Stimulated activated CD8-positive, alpha-beta memory T cell treated with anti-CD3 and anti-CD28 coated beads, Interleukin-15, amount 100 ng/mL, for 24 hours (primary cell): Measurements from ENCODE around the gene PPP2R5E.
"Not testable (repeated sequence)": the region's sequence is repeated elsewhere in the genome, so short reads cannot be mapped to it uniquely, and the experiment has no call there.

Experiments
- DNase-seq: peaks from one replicate; pipeline ENCODE4 v3.0.0-alpha.2; 2020; ENCODE audit warnings: low read depth

Gene PPP2R5E

DNA sequence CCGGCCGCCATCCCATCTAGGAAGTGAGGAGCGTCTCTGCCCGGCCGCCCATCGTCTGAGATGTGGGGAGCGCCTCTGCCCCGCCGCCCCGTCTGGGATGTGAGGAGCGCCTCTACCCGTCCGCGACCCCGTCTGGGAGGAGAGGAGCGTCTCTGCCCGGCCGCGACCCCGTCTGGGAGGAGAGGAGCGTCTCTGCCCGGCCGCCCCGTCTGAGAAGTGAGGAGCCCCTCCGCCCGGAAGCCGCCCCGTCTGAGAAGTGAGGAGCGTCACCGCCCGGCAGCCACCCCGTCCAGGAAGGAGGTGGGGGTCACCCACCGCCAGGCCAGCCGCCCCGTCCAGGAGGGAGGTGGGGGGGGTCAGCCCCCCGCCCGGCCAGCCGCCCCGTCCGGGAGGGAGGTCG lies 20.7 kb downstream of the PPP2R5E start:
- DNase-seq = not testable (repeated sequence)

DNA sequence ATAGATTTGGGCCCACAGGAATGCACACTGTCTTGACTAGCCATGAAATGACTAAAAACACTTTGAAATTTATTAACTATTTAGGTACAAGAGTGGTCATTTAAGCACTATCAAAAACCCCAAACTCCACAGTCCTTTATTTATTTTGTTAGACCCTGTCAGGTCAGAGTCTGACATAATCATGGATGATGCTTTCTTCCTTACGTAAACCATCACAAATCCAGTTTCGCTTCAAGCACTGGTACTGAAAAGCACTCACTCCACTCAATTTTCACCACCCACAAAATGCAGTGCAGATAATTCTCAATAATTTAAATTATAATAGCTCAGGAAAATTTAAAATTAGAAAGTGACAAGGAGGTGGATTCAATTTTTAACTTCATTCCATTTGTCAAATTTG lies 25.8 kb downstream of the PPP2R5E start:
- DNase-seq = no peak

- no peak for DNase-seq
Measured at GRCh38 chr14:63515240-63515639, 27.9 kb downstream of the PPP2R5E start.

DNA sequence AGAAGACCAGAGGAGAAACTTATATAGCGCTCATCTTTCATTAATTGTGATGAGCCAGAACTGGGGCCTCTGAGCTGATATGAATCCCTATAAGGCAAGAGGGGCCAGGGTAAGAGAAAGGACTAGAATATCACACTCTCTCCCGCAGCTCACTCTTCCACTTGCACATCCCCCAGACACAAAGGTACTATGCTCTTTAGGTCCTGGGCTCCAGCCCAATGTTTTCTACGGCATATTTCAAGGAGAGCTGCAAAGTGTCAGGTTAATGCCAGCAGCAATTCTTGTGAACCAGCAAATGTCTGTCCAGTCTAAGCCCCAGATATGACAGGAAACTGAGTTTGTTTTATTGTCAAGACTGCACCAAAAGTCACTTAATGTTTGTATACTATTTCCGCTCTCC lies 29.4 kb downstream of the PPP2R5E start:
- no peak for DNase-seq

DNA sequence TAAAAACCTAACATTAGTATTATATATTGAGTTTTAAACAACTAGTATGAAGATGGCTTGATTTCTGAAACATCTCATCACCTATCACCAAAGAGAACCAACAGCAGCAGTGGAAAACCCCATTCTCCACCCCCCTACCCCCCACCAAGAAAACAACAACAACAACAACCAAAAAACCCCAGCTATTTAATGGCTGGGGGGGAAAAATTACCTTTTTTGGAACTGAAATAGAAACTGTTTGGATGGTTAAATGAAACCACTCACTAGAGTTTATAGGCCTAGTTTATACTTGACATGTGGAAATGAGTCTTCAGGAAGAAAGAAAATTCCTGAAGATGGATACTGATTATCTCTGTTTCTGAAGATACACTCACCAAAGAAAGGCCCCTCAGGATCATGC lies 30.3 kb downstream of the PPP2R5E start:
- DNase-seq = no peak

DNA sequence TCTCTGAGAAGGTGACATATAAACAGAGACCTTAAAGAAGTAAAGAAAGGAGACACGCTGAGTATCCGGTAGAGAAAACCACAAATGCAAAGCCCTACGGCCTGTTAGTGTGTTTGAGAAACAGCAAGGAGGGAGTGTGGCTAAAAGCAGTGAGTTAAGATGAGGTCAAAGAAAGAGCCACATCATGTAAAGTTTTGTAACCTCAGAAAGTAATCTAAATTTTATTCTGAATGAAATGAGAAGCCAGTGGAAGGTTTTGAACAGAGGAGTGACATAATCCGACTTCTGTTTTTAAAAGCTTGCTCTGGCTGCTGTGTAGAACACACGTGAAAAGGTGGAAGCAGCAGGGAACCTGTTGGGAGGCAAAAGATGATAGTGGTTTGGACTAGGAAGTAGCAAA lies 32.6 kb downstream of the PPP2R5E start:
- DNase-seq = no peak

- DNase-seq = no peak
Measured at GRCh38 chr14:63508033-63508432, 35.1 kb downstream of the PPP2R5E start.

GRCh38 chr14:63504648-63505047 lies 38.5 kb downstream of the PPP2R5E start:
- DNase-seq = no peak

GRCh38 chr14:63501429-63501828 lies 41.7 kb downstream of the PPP2R5E start:
- DNase-seq = no peak

- DNase-seq = no peak
Measured at GRCh38 chr14:63499701-63500250, 43.4 kb downstream of the PPP2R5E start.

- DNase-seq = no peak
Measured at GRCh38 chr14:63496837-63497400, 46.3 kb downstream of the PPP2R5E start.

DNA sequence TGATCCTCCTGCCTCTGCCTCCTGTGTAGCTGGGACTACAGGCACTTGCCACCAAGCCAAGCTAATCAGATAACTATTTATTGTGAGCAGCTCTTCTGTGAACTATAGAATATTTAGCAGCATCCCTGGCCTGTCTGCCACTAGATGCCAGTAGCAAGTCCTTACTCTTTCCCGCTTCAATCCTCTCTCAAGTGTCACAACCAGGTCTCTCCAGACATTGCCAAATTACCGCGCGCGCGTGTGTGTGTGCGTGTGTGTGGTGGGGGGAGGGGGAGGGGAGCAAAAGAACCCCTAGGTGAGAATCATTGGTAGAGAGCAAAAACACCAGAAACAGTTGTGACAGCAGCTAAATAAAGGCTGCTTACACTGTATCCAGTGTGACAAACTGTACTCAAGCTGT lies 49.9 kb downstream of the PPP2R5E start:
- no peak for DNase-seq

GRCh38 chr14:63492391-63492790 lies 50.8 kb downstream of the PPP2R5E start:
- DNase-seq = no peak

DNA sequence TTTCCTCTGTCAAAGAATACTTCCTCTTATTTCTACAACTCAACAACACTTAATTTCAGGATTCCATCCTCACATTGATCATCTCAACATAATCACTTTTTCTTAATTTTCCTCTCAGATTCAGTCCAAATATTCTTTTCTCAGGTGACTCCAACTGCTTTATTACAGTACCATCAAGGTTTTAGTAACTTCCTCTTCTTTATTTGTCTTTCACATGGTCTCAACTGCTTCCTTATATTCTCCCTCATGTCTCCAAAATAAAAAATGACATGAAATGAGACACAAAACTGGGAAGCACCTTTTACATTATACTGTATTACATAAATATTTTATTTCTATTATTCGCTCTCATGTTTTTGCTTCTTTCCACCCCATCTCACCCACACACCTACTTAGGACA lies 55.5 kb downstream of the PPP2R5E start:
- DNase-seq = no peak

DNA sequence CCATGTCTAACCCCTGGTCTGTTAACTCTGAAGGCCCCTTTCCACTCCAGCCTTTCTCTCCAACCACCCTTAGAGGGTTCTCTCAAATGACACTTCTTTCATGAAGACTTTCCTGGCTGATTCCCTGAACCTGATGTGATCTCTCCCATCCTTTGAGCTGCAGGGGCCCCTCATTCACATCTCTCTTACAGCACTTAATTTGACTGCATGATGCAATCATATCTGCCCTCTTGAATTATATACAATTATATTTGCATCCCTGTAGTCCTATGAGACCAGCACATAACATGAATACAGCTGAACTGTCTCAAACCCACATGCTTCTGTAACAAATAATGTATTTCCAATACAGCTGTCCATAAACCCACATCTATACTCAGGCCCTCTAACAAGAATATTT lies 56.4 kb downstream of the PPP2R5E start:
- no peak for DNase-seq

DNA sequence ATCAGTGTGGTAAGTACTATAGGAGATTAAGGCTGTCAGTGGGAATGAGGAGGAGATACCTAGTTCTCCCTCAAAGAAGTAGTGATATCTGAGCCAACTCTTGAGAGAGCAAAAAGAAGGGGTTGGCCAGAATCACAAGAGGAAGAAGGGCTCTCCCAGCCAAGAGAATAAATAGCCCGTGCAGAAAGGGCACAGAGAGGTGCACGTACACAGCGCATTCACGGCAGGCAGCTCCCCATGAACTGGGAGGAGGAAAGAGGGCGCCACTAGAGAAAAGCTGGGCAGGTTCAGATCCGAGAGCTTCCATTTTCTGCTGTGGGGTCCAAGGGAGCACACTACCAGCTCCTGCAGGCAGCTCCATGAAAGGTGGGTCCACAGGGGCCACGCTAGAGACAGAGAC lies 59.9 kb downstream of the PPP2R5E start:
- DNase-seq = no peak

- no peak for DNase-seq
Measured at GRCh38 chr14:63480599-63480998, 62.6 kb downstream of the PPP2R5E start.

DNA sequence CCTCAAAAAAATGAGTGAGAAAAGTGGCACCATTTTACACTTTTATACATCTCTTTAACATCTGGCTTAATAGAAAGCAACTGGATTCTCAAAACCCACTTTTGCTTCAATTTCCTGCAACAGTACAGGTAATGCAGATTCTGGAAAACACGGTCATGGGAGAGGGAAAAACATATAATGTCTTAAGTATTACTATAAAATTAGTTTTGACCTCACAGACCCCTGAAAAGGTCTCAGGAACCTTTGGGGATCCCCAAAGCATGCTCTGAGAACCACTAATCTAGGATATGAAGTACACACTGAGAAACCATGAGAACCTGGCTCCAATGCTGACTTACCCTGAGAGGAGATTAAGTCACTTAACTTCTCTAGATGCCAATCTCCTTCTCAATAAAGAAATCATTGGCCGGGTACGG lies 64.7 kb downstream of the PPP2R5E start:
- DNase-seq = no peak

DNA sequence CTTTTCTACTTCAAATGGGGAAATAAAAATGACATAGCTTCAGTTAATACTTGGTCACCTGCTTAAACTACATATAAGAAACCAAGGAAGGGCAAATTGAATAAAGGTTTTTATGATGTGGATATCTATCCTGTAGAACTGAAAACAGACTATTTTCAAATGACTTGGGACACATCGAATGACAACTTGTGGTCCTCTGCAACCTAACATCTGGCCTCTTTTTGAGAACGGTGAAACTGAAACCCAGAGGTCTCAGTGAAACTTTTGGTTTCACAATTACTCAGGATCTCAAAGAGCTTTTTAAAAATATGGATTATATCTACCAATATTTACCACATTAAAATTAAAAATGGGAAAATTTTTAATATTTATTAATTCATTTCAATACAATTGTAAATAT lies 65.2 kb downstream of the PPP2R5E start:
- DNase-seq = no peak

- no peak for DNase-seq
Measured at GRCh38 chr14:63477556-63477955, 65.6 kb downstream of the PPP2R5E start.

- DNase-seq = no peak
Measured at GRCh38 chr14:63475761-63476160, 67.4 kb downstream of the PPP2R5E start.

DNA sequence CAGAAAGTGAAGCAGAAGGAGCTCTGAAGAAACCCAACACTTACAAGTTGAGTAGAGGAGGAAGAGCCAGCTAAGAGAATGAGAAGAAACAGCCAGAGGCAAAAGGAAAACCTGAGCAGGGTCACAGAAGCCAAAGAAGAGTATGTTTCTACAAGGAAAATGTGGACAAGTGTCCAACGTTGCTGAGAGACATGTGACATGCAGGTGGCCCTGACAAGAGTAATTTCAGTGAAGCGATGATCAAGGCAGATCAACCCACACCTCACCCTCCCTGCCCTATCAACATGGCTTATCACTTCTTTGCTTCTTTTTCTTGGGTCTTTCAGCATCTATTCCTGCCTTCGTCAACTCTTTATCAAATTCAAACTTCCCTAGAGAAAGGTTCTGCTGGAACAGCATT lies 68.3 kb downstream of the PPP2R5E start:
- DNase-seq = no peak

DNA sequence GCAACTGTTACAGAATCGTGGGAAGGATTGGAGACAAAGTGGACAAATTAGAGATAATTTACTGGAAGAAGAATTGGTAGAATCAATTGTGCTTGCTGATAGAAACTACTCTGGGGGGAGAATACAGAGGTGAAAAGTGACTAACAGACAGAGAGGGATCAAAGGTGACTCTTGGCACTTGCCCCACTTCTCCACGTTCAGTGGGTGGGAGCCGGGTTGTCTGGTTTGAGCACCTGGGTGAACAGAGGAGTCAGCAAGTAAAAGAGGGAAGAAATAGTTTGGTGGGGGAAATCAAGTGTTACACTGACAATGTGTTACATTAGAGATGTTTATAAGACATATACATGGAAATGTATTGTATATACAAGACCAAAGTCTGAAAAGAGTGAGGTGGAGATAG lies 69.1 kb downstream of the PPP2R5E start:
- no peak for DNase-seq

DNA sequence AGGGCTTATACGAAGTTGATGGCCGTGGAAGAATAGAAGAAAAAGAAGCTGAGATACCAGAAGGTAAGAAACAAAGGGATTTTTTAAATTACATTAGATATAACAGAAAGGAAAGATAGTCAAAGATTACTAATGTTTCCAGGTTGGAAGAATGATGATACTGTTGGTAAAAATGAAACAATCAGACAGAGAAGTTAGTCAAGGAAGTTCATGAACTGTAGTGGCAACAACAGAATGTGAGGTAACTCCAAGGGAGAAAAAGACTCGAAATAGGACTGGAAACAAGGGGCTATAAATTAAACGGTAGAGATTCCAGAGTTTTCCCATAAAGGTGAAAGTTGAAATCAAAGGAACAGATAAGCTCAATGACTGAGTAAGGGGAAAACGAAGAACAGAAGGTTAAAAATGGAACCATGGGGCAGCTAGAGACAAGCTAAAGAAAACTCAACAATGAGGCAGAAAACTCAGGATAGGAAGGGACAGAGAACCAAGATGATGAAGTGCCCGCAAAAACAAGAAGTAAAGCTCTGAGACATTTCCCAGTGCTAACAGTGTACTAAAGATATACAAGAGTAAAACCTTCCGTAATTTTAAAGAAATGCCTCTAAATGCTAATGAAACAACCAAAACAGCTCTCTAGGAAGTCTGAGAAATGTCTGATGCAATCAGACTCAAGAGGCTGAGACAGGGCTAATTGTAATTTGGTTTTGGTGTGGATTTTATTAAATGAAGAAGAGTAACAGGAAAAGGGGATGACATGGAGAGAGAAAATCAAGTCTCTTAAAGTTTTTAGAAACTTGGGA lies 70.0 kb downstream of the PPP2R5E start:
- no peak for DNase-seq
